ENCODE measurements around the gene PRRT3.
"Not testable (repeated sequence)": the region's sequence is repeated elsewhere in the genome, so short reads cannot be mapped to it uniquely, and the experiment has no call there.

Gene PRRT3

DNA sequence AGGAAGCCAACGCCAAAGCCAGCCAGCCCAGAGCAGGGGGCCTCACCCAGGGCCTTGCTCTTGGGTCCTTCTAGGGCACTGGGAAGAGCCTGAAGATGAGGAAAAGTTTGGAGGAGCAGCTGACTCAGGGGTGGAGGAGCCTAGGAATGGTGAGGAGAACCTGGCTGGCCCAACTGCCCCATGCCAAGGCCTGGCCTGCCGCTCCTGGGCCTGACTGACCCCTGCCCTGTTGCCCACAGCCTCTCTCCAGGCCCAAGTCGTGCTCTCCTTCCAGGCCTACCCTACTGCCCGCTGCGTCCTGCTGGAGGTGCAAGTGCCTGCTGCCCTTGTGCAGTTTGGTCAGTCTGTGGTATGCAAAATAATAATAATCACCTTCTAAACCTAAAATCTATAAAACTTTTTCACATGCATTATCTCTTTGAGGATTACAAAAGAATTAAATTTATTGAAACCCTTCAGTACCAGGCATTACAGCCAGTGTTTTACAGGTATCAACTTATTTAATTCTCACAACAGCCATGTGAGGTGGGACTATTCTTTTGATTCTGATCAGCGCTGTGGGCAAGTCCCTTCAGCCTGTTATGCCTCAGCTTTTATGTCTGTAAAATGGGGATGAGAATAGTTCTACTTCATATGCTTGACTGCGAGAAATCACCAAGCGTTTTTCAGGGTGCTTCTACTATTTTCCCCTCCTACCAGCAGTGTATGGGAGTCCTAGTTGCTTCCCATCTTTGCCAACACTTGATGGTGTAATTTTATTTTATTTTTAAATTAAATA lies 33.8 kb downstream of the PRRT3 start:
- DNase-seq (ENCODE audit: low read depth in 2 of 2) = no peak

DNA sequence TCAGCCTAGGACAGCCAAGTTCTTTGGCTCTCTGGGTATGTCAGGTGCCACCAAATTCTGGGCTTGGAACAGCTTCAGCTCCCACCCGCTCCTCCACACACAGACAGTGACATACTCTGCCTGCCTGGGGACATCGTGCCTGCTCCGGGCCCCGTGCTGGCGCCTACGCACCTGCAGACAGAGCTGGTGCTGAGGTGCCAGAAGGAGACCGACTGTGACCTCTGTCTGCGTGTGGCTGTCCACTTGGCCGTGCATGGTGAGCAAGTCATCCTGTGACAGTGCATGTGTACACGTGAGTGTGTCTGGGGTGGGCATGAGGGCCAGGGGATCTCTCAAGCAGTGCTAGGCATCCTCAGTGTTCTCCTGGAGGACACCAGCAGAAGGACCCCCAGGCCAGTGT lies 34.4 kb downstream of the PRRT3 start:
- DNase-seq (ENCODE audit: low read depth in 2 of 2) = no peak

DNA sequence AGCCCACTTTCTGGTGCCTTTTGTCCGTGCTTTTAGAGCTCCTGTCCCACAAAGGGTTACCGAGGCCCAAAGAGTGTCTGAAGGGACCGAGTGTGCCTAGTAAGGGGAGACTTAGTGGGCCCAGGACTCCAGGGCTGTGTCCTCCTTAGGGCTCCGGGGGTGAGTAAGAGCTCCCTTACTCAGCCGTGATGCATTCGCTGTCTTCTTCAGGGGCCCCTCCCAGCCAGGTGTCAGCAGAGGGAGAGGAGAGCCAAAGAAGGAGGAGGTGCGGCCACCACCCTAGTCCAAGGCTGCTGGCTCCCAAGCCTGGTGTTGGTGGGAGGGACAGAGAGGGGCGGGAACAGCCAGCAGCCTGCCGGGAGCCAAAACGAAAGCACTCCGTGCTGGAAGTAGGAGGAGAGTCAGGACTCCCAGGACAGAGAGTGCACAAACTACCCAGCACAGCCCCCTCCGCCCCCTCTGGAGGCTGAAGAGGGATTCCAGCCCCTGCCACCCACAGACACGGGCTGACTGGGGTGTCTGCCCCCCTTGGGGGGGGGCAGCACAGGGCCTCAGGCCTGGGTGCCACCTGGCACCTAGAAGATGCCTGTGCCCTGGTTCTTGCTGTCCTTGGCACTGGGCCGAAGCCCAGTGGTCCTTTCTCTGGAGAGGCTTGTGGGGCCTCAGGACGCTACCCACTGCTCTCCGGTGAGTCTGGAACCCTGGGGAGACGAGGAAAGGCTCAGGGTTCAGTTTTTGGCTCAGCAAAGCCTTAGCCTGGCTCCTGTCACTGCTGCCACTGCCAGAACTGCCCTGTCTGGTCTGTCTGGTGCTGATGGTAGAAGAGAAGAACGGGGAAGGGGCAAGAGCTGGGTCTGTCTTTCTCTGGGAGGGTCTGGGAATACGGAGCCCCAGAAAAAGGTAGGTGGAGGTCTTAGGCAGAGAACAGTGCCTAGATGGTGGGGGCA lies 35.2 kb downstream of the PRRT3 start, which contains the start of gene IL17RC:
Gene IL17RC, plus strand, starts transcription at position 365 of the 947 bp plus-strand sequence. Its CDS starts 218 bp downstream, at position 583.
- DNase-seq (ENCODE audit: low read depth in 2 of 2) = peak in 1 of 2 donors; percentile 30

DNA sequence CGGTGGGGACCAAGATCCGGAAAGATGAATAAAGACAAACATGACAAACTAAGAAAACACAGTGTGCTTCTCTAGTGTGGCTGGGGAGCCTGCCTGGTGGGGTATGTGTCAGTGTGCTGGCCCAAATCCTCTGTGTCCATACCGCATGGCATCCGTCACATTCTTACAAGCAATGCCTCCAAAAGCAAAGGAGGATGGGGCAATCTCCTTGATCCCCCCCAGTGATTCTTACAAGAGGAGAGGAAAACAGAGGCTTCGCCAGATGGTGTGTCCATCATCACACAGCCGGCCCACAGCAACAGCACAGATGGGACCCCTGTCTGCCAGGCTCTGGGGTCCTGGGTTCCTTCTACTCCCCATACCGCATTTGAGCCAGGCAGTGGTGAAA lies 35.9 kb downstream of the PRRT3 start:
- no peak for DNase-seq (ENCODE audit: low read depth in 2 of 2)

DNA sequence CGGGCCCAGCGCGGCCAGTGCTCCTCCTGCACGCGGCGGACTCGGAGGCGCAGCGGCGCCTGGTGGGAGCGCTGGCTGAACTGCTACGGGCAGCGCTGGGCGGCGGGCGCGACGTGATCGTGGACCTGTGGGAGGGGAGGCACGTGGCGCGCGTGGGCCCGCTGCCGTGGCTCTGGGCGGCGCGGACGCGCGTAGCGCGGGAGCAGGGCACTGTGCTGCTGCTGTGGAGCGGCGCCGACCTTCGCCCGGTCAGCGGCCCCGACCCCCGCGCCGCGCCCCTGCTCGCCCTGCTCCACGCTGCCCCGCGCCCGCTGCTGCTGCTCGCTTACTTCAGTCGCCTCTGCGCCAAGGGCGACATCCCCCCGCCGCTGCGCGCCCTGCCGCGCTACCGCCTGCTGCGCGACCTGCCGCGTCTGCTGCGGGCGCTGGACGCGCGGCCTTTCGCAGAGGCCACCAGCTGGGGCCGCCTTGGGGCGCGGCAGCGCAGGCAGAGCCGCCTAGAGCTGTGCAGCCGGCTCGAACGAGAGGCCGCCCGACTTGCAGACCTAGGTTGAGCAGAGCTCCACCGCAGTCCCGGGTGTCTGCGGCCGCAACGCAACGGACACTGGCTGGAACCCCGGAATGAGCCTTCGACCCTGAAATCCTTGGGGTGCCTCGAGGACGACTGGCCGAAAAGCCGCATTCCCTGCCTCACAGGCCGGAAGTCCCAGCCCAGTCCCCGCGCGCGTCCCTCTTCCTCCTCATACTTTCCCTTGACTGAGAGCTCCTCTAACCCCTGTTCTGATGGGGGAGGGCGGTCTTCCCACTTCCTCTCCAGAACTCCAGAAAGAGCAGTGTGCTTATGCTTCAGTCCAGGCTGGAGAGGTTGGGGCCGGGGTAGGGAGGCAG lies 36.7 kb downstream of the PRRT3 start:
- no peak for DNase-seq (ENCODE audit: low read depth in 2 of 2)

DNA sequence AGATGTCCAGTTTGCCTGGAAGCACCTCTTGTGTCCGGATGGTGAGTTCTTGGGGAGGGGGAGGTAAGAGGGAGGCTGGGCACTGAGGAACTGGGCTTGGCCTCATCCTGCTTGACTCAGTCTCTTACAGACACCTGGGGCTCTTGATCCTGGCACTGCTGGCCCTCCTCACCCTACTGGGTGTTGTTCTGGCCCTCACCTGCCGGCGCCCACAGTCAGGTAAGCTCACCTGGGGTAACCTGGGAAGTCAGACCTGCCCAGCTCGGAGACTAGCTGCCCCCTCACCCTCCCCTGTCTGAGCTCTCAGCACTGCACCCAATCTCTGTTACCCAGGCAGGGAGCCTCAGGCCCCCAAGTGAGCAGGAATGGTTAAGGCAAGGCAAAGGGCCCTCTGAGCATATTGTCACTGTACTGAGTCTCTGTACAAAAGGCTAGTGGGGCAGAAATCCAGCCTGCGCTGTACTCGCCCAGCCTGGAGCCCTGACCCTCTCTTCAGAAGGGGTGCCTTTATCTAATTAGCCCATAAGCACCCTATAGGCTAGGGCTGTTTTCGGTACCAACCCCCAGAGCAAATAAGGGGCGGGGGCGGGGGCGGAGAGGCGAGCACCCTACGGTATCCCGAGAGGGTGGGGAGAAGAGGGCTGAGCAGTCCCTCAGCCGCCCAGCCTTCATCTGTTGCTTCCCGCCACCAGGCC lies 37.5 kb downstream of the PRRT3 start:
- DNase-seq (ENCODE audit: low read depth in 2 of 2) = no peak

DNA sequence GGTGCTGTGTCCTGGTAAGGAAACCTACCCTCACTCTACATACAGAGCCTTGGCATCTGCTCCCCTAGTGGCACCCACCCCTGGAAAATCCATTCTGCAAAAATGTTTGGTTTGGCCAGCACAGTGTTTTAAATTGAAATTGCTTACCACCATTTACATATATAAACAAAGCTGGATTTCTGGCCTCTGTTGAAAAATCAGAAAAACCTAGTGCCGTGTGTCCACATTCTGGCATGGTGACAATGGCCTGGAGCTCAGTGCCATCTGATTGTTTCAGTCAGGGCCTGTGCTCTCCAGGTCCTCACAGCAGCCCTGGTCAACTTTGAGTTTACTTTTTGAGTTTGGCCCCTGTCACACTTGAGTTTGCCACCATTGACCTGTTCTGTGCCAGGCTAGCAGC lies 38.2 kb downstream of the PRRT3 start:
- no peak for DNase-seq (ENCODE audit: low read depth in 2 of 2)

DNA sequence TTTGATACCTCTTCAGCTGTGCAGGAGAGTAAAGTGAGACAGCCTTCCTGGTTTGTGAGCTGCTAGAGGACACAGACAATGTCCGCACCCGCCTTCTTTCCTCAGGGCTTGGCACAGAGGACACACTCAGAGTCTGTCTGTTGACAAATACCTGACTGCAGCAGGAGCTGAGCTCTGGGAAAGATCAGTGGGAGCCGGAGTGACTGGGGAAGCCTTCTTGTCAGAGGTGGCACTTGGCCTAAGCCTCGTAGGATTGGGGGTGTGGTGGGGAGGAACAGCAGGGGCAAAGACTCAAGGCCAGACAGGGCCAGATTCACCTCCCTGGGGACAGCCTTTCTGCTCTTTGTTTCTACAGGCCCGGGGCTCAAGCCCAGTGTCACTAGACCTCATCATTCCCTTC lies 38.6 kb downstream of the PRRT3 start:
- no peak for DNase-seq (ENCODE audit: low read depth in 2 of 2)

DNA sequence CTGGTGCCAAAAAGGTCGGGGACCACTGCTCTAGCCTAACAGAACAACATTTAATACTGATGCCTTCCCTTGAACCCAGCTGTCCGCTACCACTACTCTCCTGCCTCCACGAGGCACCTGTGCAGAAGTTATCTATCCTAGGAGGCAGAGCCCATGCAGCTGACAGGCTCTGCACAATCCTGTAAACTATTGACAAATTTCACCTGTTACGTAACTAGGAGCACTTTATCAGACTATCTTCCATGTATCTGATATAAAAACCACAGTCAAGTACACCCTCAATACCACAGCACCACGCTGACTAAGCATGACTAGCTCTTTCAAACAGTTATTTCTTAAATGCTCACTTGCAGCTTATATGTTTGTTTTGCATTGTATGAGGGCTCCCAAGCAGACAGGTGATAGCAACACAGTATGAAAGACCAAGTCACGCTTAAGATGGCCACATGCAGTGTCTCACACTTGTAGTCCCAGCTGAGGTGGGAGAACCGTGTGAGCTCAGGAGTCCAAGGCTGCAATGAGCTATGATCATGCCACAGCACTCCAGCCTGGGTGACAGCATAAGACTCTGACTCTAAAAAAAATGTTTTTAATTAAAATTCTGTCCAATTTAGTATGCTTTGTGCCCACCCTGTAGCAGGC lies 39.8 kb downstream of the PRRT3 start:
- no peak for DNase-seq (ENCODE audit: low read depth in 2 of 2)

DNA sequence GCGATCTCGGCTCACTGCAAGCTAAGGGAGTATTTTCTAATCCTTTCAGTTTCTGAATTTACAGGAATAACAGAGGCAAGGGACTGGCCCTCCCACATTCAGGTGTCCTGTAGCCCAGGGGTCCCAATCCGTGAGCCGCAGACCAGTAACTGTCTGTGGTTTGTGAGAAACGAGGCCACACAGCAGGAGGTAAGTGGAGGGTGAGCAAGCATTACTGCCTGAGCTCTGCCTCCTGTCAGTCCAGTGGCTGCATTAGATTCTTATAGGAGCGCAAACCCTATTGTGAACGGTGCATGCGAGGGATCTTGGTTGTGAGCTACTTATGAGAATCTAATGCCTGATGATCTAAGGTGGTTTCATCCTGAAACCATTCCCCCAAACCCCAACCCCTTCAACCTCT lies 40.3 kb downstream of the PRRT3 start:
- no peak for DNase-seq (ENCODE audit: low read depth in 2 of 2)

DNA sequence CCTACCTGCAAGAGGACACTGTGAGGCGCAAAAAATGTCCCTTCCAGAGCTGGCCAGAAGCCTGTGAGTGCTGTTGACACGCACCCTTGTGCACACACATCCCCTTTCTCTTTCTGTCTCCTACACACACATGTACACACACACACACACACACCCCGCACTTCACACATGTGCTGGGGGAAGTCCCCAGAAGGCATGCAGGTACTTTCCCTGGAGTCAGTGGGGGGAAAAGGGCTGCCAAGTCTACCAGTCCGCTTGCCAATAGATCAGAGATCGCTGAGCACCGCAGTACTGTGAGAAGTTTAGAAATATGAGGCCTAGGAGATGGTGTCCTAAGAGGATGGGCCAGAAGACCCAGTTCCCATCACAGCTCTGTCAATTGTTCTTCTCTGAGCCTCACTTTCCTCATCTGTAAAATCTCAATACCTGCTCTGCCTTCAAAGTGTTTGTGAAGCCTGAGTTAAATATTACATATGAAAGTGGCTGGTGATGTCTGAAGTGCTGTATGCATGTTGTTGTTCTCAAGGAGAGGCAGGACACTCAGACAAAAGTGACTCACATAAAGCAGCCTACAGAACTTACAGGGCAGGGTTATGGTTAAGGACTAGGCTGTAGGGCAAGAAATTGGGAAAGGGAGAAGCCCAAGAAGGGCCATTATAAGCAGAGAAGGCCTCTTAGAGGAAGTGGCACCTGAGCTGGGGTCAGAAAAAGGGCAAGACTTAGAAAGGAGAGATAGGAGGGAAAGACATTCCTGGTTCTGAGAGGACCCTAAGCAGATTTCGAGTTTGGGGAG lies 42.8 kb downstream of the PRRT3 start:
- no peak for DNase-seq (ENCODE audit: low read depth in 2 of 2)

DNA sequence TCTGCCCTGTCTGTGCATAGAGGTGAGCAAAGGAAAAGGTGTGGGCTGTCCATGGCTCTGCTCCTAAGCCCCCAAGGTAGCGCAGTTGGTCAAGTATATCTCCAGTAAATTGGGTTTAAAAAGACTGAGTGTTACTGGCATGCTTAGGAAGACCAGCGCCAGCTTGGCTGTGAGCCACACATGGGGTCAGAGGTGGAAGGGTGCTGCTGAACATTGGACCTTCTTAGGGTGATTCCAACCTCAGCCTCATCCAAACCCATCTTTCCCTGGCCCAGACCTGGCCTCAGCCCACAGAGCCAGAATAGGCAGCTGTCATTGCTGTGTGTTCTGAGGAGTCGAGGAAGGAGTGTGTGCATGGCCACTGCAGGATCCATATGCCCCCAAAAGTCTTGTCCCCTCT lies 43.9 kb downstream of the PRRT3 start:
- DNase-seq (ENCODE audit: low read depth in 2 of 2) = no peak

DNA sequence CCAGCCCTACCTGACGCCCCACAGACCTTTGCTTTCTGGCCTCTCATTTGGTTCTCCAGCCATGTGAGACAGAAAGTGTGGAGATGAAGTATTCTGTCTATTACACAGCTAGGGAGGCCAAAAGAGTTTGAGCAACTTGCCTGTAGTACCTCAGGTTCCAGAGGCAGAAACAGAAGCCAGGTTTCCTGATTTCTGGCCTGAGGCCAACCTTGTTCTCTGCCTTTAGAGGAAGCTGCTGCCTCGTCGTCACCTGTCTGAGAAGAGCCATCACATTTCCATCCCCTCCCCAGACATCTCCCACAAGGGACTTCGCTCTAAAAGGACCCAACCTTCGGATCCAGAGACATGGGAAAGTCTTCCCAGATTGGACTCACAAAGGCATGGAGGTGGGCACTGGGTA lies 45.7 kb downstream of the PRRT3 start:
- no peak for DNase-seq (ENCODE audit: low read depth in 2 of 2)

DNA sequence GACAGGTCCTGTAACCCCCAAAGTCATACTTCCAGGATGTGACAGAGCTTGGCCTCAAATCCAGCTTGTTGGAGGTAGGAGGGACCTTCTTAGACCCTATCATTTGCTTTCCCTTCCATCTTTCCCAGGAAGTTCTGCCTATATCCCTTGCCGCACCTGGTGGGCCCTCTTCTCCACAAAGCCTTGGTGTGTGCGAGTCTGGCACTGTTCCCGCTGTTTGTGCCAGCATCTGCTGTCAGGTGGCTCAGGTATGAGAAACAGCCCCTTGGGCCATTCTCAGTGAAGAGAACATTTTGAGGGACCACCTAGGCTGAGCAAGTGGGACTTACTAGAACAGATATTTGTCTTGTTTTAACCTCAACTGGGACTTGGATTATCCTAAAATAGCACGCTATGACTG lies 48.3 kb downstream of the PRRT3 start:
- DNase-seq (ENCODE audit: low read depth in 2 of 2) = no peak

DNA sequence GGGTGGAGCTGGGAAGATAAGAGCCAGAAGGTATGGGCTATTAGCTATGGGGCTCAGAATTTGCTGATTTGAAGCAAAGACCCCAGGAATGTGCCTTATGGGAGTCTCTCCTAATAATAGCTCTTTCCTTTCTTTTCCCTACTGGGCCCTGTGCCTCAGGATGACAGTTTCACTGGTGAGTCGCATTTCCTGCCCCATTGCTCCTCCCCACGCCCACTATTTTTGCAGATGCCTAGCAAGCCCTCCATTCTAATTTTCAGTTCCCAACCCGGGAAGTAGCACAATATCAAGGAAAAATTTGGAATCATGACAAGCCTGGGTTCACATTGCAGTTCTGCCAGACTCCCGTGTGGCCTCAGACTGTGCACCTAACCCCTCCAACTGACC lies 49.0 kb downstream of the PRRT3 start:
- DNase-seq (ENCODE audit: low read depth in 2 of 2) = no peak

DNA sequence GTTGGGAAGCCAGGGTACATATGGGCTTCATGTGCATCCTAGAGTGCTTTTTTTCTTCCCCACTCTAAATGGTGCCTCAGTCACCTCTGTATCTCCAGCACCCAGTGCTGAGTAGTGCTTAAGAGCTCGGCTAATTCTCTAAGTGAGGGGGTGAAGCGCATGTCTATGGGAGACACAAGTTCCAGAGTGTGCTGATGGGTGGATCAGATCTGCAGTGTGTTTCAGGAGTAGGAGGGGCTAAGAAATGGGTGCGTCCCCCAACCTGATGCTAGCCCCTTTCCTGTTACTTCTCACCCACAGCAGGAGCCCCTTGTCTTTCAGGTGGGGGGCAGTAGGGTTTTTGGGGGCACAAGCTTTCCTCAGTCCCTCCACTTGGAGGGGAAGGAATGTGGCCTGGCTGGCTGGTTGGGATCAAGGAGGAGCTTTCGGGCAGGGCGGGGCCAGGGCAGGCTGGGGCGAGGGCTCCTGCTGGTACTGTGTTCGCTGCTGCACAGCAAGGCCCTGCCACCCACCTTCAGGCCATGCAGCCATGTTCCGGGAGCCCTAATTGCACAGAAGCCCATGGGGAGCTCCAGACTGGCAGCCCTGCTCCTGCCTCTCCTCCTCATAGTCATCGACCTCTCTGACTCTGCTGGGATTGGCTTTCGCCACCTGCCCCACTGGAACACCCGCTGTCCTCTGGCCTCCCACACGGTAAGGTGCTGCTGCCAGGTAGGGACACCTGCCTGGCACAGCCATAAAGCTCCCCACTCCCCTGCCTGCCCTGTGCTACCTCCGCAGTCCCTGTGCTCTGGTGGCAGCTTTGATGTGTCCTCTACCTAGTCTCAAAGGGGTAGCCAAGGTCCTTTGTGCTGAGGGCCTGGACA lies 49.6 kb downstream of the PRRT3 start, which contains the start of gene IL17RE:
Gene IL17RE, plus strand, starts transcription at position 477 of the 866 bp plus-strand sequence. Its CDS starts 85 bp downstream, at position 562.
- no peak for DNase-seq (ENCODE audit: low read depth in 2 of 2)

DNA sequence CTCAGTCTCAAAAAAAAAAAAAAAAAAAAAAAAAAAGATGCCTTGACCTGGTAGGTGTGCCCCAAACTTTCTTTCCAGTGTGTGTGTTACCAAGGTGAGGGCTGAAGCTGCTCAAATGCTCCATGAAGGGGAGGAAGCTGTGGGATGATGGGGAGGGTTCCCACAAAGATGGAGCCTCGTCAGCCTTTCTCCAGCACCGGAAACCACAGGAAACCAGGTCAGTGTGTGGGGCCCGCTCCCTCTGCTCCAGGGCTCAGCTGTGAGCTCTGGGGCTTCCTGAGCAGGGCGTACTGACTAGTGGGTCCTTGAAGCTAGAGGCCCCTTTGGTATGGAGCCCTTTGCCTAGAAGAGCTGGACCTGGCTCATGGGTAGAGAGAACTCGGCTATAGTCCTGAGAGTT lies 50.2 kb downstream of the PRRT3 start:
- DNase-seq (ENCODE audit: low read depth in 2 of 2) = peak in 1 of 2 donors; percentile 6

DNA sequence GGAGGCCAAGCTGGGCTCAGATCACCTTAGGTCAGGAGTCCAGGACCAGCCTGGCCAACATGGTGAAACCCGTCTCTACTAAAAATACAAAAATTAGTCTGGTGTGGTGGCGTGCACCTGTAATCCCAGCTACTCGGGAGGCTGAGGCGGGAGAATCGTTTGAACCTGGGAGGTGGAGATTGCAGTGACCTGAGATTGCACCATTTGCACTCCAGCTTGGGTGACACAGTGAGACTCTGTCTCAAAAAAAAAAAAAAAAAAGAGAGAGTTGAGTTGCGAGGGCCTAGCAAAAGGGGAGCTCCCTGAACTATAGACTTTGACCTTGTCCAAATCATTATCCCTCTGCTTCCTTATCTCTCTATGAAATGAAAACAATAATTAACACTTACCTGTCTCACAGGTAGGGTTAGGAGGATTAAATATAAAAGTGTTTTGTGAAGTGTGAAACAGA lies 51.2 kb downstream of the PRRT3 start:
- not testable (repeated sequence) for DNase-seq (ENCODE audit: low read depth in 2 of 2)
